Parathyroid adenoma (tissue), 2 donors: Measurements from ENCODE around the gene CACNA1C.

Source experiments
- H2AFZ ChIP-seq: fragments of 300-600 bp; sonication (generic); one replicate; pipeline ENCODE4 v1.7.0; 2017; ENCODE audit warnings: antibody characterized with exemption, mild to moderate bottlenecking
- H3K27ac ChIP-seq: fragments of 300-600 bp; sonication (generic); one replicate; pipeline ENCODE4 v1.7.0; 2017
- H3K27me3 ChIP-seq: fragments of 300-600 bp; sonication (generic); one replicate; pipeline ENCODE4 v1.7.0; 2017; ENCODE audit warnings: low read length; ENCODE audit not compliant: control insufficient read depth, insufficient read depth
- H3K36me3 ChIP-seq: fragments of 300-600 bp; sonication (generic); one replicate; pipeline ENCODE4 v1.7.0; 2017; ENCODE audit warnings: low read length; ENCODE audit not compliant: control insufficient read depth, insufficient read depth
- H3K4me1 ChIP-seq: fragments of 300-600 bp; sonication (generic); one replicate; pipeline ENCODE4 v1.7.0; 2017; ENCODE audit warnings: control low read depth
- H3K4me2 ChIP-seq: fragments of 300-600 bp; sonication (generic); one replicate; pipeline ENCODE4 v1.7.0; 2017; ENCODE audit warnings: low read length
- H3K4me3 ChIP-seq: fragments of 300-600 bp; sonication (generic); one replicate; pipeline ENCODE4 v1.7.0; 2017; ENCODE audit warnings: low read depth, low read length
- H3K79me2 ChIP-seq: fragments of 300-600 bp; sonication (generic); one replicate; pipeline ENCODE4 v1.7.0; 2017; ENCODE audit warnings: control low read depth
- H3K9ac ChIP-seq: fragments of 300-600 bp; sonication (generic); one replicate; pipeline ENCODE4 v1.7.0; 2017; ENCODE audit warnings: mild to moderate bottlenecking
- H3K9me3 ChIP-seq: fragments of 300-600 bp; sonication (generic); one replicate; pipeline ENCODE4 v1.7.0; 2017; ENCODE audit warnings: low read length; ENCODE audit not compliant: control insufficient read depth
- TF ChIP-seq, protein P1 (sequence below): fragments of 300-600 bp; sonication (generic); IDR thresholded peaks from one replicate; pipeline ENCODE4 v1.7.0; 2017; ENCODE audit warnings: antibody characterized with exemption, mild to moderate bottlenecking
- donor health status: primary hyperparathyroidism.

CACNA1C gene

DNA sequence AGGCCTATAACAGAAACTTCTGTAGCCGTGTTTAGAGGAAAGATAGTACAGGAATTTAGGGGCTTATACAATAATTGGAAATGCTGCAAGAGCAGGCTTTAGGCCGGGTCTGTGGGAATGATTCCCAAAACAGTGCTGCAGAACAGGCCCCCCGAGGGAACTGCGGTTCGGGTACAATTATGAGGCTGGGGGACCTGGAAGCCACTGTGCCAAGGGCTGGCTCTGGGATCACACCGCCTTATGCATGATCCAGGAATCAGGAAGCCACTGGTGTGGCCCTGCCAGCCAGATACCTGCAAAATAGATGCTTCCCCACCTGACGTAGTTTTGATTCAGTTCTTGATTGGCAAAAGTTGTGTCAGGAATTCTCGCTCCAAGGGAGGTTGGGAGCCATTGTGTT, 55.4 kb downstream of the CACNA1C start:
- Histone ChIP-seq H3K79me2 (no peaks in the 10 kb centered on the region), H3K27me3 (no peaks in the 10 kb centered on the region), H3K9me3 (no peaks in the 10 kb centered on the region), H3K4me1 (no peaks in the 10 kb centered on the region), H3K9ac (no peak overlapping the region), H3K27ac (no peak overlapping the region), H2AFZ (no peak overlapping the region), H3K4me3 (no peak overlapping the region), H3K4me2 (no peak overlapping the region), H3K36me3 (no peaks in the 10 kb centered on the region)
- TF ChIP-seq, protein P1, sequence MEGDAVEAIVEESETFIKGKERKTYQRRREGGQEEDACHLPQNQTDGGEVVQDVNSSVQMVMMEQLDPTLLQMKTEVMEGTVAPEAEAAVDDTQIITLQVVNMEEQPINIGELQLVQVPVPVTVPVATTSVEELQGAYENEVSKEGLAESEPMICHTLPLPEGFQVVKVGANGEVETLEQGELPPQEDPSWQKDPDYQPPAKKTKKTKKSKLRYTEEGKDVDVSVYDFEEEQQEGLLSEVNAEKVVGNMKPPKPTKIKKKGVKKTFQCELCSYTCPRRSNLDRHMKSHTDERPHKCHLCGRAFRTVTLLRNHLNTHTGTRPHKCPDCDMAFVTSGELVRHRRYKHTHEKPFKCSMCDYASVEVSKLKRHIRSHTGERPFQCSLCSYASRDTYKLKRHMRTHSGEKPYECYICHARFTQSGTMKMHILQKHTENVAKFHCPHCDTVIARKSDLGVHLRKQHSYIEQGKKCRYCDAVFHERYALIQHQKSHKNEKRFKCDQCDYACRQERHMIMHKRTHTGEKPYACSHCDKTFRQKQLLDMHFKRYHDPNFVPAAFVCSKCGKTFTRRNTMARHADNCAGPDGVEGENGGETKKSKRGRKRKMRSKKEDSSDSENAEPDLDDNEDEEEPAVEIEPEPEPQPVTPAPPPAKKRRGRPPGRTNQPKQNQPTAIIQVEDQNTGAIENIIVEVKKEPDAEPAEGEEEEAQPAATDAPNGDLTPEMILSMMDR, result no peak

DNA sequence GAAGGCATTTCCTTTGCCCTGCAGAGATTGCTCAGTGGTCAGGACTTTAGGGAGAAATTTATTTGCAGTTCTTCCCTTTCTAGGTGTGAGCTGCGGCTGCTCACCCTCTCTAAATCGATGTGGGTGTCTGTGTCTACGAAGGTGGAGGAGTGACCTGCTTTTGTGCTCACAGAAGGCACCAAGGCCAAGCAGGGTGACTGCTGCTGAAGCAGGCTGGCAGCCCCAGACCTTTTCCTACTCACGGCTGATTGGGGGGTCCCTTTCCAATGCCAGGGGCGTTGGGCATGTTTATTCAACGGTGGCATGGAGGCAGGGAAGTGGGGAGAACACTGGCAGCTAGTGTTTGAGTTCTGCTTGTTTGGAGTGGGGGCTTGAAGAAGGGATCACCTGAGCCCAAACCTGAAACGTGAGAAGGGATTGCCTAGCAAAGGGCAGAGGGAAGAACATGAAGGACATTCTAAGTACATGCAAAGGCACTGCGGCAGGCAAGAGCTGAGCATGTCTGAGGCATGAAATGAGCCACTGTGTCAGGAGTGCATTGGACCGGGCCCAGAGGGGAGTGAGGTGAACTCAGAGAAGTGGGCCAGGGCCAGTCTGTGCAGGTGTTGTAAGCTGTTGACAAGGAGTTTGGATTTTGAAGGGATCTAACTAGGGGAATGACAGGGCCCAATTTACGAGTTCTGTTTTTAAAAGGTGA, 56.3 kb downstream of the CACNA1C start:
- no peaks in the 10 kb centered on the region for H3K79me2 ChIP-seq
- H3K9ac ChIP-seq, result no peak overlapping the region
- no peak overlapping the region for H3K4me2 ChIP-seq
- TF ChIP-seq, protein P1, result no peak
- H3K36me3 ChIP-seq, result peaks cover 2% of the 10 kb centered on the region
- H3K27me3 ChIP-seq, result no peaks in the 10 kb centered on the region
- no peak overlapping the region for H3K27ac ChIP-seq
- H2AFZ ChIP-seq, result no peak overlapping the region
- no peak overlapping the region for H3K4me3 ChIP-seq
- H3K4me1 ChIP-seq, result no peaks in the 10 kb centered on the region
- H3K9me3 ChIP-seq, result no peaks in the 10 kb centered on the region

DNA sequence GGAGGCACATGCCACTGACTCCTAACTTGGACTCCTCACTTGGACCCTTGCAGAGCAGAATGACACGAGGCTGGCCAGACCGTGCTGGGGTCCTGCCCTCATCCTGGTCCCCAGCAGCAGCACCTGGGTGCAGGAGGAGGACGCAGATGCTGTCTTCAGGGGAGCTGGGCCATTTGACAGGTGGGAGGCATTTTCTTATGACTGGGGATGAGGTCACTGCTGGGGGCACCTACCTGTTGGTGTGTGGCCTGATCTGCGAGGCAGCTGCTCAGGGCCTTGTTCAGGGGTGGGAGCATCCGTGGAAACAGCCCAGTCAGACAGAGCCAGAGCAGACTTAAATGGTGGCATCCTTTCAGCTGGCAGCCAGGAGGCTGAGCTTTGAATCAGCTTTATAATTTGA, 57.3 kb downstream of the CACNA1C start:
- H3K79me2 ChIP-seq, result no peaks in the 10 kb centered on the region
- no peak overlapping the region for H2AFZ ChIP-seq
- no peaks in the 10 kb centered on the region for H3K9me3 ChIP-seq
- no peak overlapping the region for H3K4me3 ChIP-seq
- no peaks in the 10 kb centered on the region for H3K27me3 ChIP-seq
- no peaks in the 10 kb centered on the region for H3K4me1 ChIP-seq
- TF ChIP-seq, protein P1, result no peak
- H3K27ac ChIP-seq, result no peak overlapping the region
- H3K36me3 ChIP-seq, result peaks cover 2% of the 10 kb centered on the region
- H3K9ac ChIP-seq, result no peak overlapping the region
- no peak overlapping the region for H3K4me2 ChIP-seq

DNA sequence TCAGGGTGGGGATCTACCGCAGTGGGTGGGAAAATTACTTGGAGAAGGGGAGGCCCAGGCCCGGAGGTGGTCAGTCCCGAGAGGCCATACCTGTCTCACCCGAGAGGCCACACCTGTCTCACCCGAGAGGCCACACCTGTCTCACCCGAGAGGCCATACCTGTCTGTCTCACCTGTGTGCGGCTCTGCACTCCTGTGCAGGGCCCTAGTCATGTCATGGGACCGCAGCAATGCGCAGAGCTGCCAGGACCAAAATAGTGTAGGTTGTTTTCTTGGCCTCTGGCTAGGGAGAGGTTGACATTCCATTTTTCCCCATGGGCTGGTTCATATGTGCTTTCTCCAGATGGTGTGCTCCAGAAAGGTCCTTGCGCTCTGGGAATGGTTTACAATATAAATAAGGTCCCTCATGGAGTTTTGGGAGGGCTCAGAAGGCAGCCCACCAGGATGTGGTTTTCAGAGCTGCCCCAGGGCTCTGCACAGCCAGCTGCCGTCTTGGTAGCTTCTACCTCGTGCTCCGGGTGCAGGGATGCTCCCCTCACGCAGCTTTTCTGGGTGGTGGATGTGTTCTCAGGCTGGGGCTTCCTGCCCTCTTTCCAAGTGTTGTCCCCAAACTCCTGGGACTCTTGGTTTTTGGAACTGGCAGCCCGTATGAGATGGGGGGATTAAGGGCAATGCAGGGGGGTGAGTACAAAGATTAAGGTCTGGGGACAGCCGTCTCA, 58.2 kb downstream of the CACNA1C start:
- Histone ChIP-seq H3K36me3 (peaks cover 2% of the 10 kb centered on the region), H3K9ac (no peak overlapping the region), H3K4me2 (no peak overlapping the region), H3K79me2 (no peaks in the 10 kb centered on the region), H3K27me3 (no peaks in the 10 kb centered on the region), H3K9me3 (no peaks in the 10 kb centered on the region), H3K27ac (no peak overlapping the region), H3K4me3 (no peak overlapping the region), H2AFZ (no peak overlapping the region), H3K4me1 (no peaks in the 10 kb centered on the region)
- TF ChIP-seq, protein P1, result no peak
